HL-60 (cell line): ENCODE data around the gene ZBTB46.

ENCODE experiments used
- DNase-seq, 2 experiments: peaks; one replicate each; pipeline ENCODE4 v3.0.0-alpha.2; 2010 to 2020; ENCODE audit warnings: low read depth in 1 of 2, low spot score in 1 of 2
- H3K27ac ChIP-seq: fragments of 250-450 bp; sonication (Bioruptor Pico); replicated peaks from 2 replicates; pipeline ENCODE4 v1.5.1; 2020; ENCODE audit warnings: mild to moderate bottlenecking, moderate library complexity
- H3K27me3 ChIP-seq: fragments of 250-450 bp; sonication (Bioruptor Pico); 2 replicates; pipeline ENCODE4 v1.5.1; 2021; ENCODE audit warnings: mild to moderate bottlenecking, moderate library complexity; ENCODE audit not compliant: insufficient read depth, poor library complexity, severe bottlenecking
- H3K4me3 ChIP-seq: replicated peaks from 2 replicates; pipeline ENCODE4 v1.5.1; 2011; ENCODE audit warnings: mild to moderate bottlenecking, control low read depth, low read length; ENCODE audit not compliant: insufficient read depth
- CTCF ChIP-seq: IDR thresholded peaks from one replicate; pipeline ENCODE4 v1.5.1; 2011; ENCODE audit warnings: low read length, control low read depth, inconsistent platforms; ENCODE audit not compliant: insufficient read depth
- GABPA ChIP-seq: IDR thresholded peaks from 2 replicates; pipeline ENCODE4 v1.6.1; 2012; ENCODE audit warnings: low read depth
- POLR2AphosphoS5 ChIP-seq: IDR thresholded peaks from 2 replicates; pipeline ENCODE4 v1.6.1; 2012; ENCODE audit warnings: low read depth
- REST ChIP-seq: IDR thresholded peaks from 2 replicates; pipeline ENCODE4 v1.6.1; 2012; ENCODE audit warnings: low read depth; ENCODE audit not compliant: insufficient replicate concordance
- SPI1 ChIP-seq: IDR thresholded peaks from 2 replicates; pipeline ENCODE4 v1.6.1; 2012; ENCODE audit warnings: low read depth, mild to moderate bottlenecking, borderline replicate concordance
- long read RNA-seq: library from polyadenylated mRNA; unstranded; transcript quantifications from one replicate; pipeline ENCODE4 v2.0.0, GENCODE V29; 2020

The ZBTB46 gene
- long read RNA-seq, partial matches to known transcripts = 0 of 7 reads
- long read RNA-seq, other reads (novel, unspliced or antisense) = 7 of 7 reads

GRCh38 chr20:63830841-63831588 lies at the start of gene ZBTB46:
Gene ZBTB46 (minus strand): TSS chr20:63831264. CDS start chr20:63790757, 40,507 bp downstream.
- no peak for DNase-seq
- Histone ChIP-seq H3K27ac (no peak within 1 kb of the TSS), H3K4me3 (peak within 1 kb of the TSS; percentile 25), H3K27me3 (peaks cover 29% of the 10 kb centered on the region)
- no peak for TF ChIP-seq POLR2AphosphoS5
- TF ChIP-seq REST = no peak
- TF ChIP-seq CTCF = no peak
- TF ChIP-seq SPI1 = no peak
- TF ChIP-seq GABPA = no peak

GRCh38 chr20:63878899-63879663 lies 48.0 kb upstream of the ZBTB46 start:
- Histone ChIP-seq H3K4me3 (no peak overlapping the region), H3K27me3 (no peaks in the 10 kb centered on the region), H3K27ac (no peak overlapping the region)
- DNase-seq = no peak
- TF ChIP-seq POLR2AphosphoS5 (no peak), REST (no peak), SPI1 (no peak), GABPA (no peak), CTCF (no peak)

DNA sequence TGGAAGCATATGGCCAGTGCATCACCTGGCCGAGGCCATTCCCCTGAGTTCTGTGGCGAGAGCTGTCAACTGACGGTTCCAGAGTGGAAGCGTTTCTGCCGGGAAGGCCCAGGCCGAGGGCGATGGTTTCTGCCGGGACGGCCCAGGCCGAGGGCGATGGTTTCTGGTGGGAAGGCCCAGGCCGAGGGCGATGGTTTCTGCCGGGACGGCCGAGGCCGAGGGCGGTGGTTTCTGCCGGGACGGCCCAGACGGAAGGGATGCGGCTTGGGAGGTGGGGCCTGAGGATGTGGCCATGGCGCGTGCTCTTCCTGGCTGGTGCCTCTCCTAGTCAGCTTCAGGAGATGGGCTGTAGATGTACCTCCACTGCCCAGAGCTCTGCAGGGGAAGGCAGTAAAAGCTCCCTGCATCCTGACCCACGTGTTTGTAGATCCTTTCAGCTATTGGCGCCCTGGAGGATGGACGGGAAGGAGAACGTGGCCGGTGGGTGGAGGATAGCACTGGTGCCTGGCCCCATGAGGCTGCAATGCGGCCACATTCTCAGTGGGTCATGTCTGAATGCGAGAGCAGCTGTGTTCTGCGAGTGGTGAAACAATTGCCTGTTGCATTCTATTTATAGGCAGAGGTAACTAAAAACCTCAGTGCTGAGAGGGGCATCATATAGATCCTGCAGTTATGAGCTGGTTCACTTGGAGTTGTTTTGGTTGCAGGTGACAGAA lies 46.8 kb upstream of the ZBTB46 start:
- Histone ChIP-seq H3K4me3 (no peak overlapping the region), H3K27ac (no peak overlapping the region), H3K27me3 (no peaks in the 10 kb centered on the region)
- TF ChIP-seq REST (no peak), SPI1 (no peak), GABPA (no peak), CTCF (no peak), POLR2AphosphoS5 (no peak)
- no peak for DNase-seq
